Endothelial cell of umbilical vein (primary cell): ENCODE measurements around the gene KRT83. TPM values are rescaled to one million over a fixed set of nuclear protein-coding genes. Genes with fewer than 3 reads are reported as not detected.

Experiments
- BruUV-seq: library from RNA; stranded (reverse); fragments of 400-500 nt; replicated peaks from 2 replicates; lab custom pipeline; 2021; lab: Mats Ljungman, UMichigan
- CTCF ChIA-PET: fragments of 300-600, 350-600 bp; sonication (Branson Sonifier 250); formaldehyde crosslinking; loops from one replicate; lab custom pipeline; 2021; ENCODE audit warnings: antibody characterized with exemption, inconsistent platforms; lab: Charles Lee
- POLR2A ChIA-PET: fragments of 300-600, 350-600 bp; sonication (Branson Sonifier 250); formaldehyde crosslinking; loops from one replicate; lab custom pipeline; 2021; ENCODE audit warnings: antibody characterized with exemption, inconsistent platforms; lab: Charles Lee
- DNase-seq: peaks from one replicate; pipeline ENCODE4 v3.0.0-alpha.2; 2011; ENCODE audit warnings: low read depth, low spot score
- FAIRE-seq: peaks from 2 replicates; lab custom pipeline; 2011; peaks lifted over from hg19 to GRCh38; lab: Jason Lieb, UNC
- H2AFZ ChIP-seq: 2 replicates; pipeline ENCODE4 v1.6.0; 2012; ENCODE audit warnings: low read depth, low read length, control low read depth, inconsistent platforms
- H3K27ac ChIP-seq: 2 replicates; pipeline ENCODE4 v1.5.1; 2011; ENCODE audit warnings: low read depth, mild to moderate bottlenecking, control low read depth, low read length, moderate library complexity; ENCODE audit not compliant: insufficient read depth
- H3K27me3 ChIP-seq, 2 experiments: 2 replicates each; pipeline versions ENCODE4 v1.6.0 to v1.6.1; 2011; ENCODE audit warnings: low read length in 2 of 2, mixed read lengths in 1 of 2; ENCODE audit not compliant: control insufficient read depth in 2 of 2, insufficient read depth in 2 of 2
- H3K36me3 ChIP-seq, 2 experiments: 2 replicates in 1 of 2; 3 replicates in 1 of 2; pipeline ENCODE4 v1.5.1; 2011; ENCODE audit warnings: low read length in 2 of 2, mild to moderate bottlenecking in 1 of 2, moderate library complexity in 1 of 2; ENCODE audit not compliant: control insufficient read depth in 2 of 2, insufficient read depth in 2 of 2; ENCODE audit errors: extremely low read depth in 1 of 2
- H3K4me1 ChIP-seq: 3 replicates; pipeline ENCODE4 v1.5.1; 2011; ENCODE audit warnings: mild to moderate bottlenecking, low read length; ENCODE audit not compliant: control insufficient read depth, insufficient read depth; ENCODE audit errors: extremely low read depth
- H3K4me2 ChIP-seq: 2 replicates; pipeline ENCODE4 v1.6.1; 2011; ENCODE audit warnings: low read length, control low read depth, mixed read lengths; ENCODE audit not compliant: insufficient read depth
- H3K4me3 ChIP-seq, 3 experiments: fragments of 200-600 bp in 1 of 3; sonication (generic), shearing (Covaris generic) in 1 of 3; replicated peaks in 1 of 3; 2 replicates each; pipeline ENCODE4 v1.5.1; 2011 to 2016; ENCODE audit warnings: control low read depth in 3 of 3, low read length in 3 of 3, mild to moderate bottlenecking in 2 of 3, inconsistent platforms in 1 of 3, low read depth in 1 of 3, moderate library complexity in 1 of 3; ENCODE audit not compliant: insufficient read depth in 1 of 3
- H3K79me2 ChIP-seq: 2 replicates; pipeline ENCODE4 v1.6.0; 2012; ENCODE audit warnings: low read length, inconsistent platforms; ENCODE audit not compliant: control insufficient read depth, insufficient read depth
- H3K9ac ChIP-seq: replicated peaks from 2 replicates; pipeline ENCODE3; 2011; ENCODE audit warnings: low read length, control low read depth; ENCODE audit not compliant: insufficient read depth; ENCODE audit errors: extremely low read depth
- H3K9me1 ChIP-seq: replicated peaks from 3 replicates; pipeline ENCODE4 v1.6.0; 2011; ENCODE audit warnings: mild to moderate bottlenecking, low read length; ENCODE audit not compliant: control insufficient read depth, insufficient read depth; ENCODE audit errors: extremely low read depth
- H3K9me3 ChIP-seq: replicated peaks from 2 replicates; pipeline ENCODE4 v1.5.1; 2012; ENCODE audit warnings: low read length, inconsistent platforms; ENCODE audit not compliant: control insufficient read depth, insufficient read depth
- H4K20me1 ChIP-seq: replicated peaks from 2 replicates; pipeline ENCODE3; 2011; ENCODE audit warnings: mild to moderate bottlenecking, low read length; ENCODE audit not compliant: control insufficient read depth, insufficient read depth; ENCODE audit errors: extremely low read depth
- EZH2 ChIP-seq: IDR thresholded peaks from 2 replicates; pipeline ENCODE4 v1.6.1; 2012; ENCODE audit warnings: borderline replicate concordance, low read depth, mild to moderate bottlenecking, moderate library complexity, low read length, inconsistent platforms; ENCODE audit not compliant: severe bottlenecking
- FOS ChIP-seq: IDR thresholded peaks from 2 replicates; pipeline ENCODE4 v1.6.1; 2011; ENCODE audit warnings: mild to moderate bottlenecking, low read length, moderate library complexity, borderline replicate concordance; ENCODE audit not compliant: insufficient read depth
- GATA2 ChIP-seq: IDR thresholded peaks from 2 replicates; pipeline ENCODE4 v1.7.0; 2011; ENCODE audit warnings: low read depth, mild to moderate bottlenecking, moderate library complexity, mixed read lengths, low read length; ENCODE audit not compliant: insufficient read length, insufficient read depth
- JUN ChIP-seq: IDR thresholded peaks from 2 replicates; pipeline ENCODE4 v1.6.1; 2011; ENCODE audit warnings: borderline replicate concordance, low read depth; ENCODE audit not compliant: insufficient read length, insufficient read depth
- MYC ChIP-seq: IDR thresholded peaks from one replicate; pipeline ENCODE4 v1.6.1; 2011; ENCODE audit warnings: mild to moderate bottlenecking, low read depth, low read length
- POLR2A ChIP-seq: IDR thresholded peaks from 2 replicates; pipeline ENCODE4 v1.6.1; 2012; ENCODE audit warnings: low read depth, mild to moderate bottlenecking, control low read depth, low read length
- POLR2AphosphoS5 ChIP-seq: IDR thresholded peaks from 2 replicates; pipeline ENCODE4 v1.6.1; 2012; ENCODE audit warnings: low read depth, mild to moderate bottlenecking, control low read depth, low read length, moderate library complexity; ENCODE audit not compliant: insufficient read depth
- dilution Hi-C: fragments of 300-500 bp; cut with MboI; formaldehyde crosslinking; loops from one replicate; pipeline ENCODE4 v1.15.0; 2019; ENCODE audit warnings: low sequenced_read_pairs; ENCODE audit not compliant: extremely low pct_ligation_motif_present
- intact Hi-C: fragments of 100-400 bp; cut with micrococcal nuclease; formaldehyde crosslinking; loops from one replicate; pipeline ENCODE4 v1.10.0; 2022
- polyA plus RNA-seq, 4 experiments: library from polyadenylated mRNA; depleted of rRNA in 3 of 4; stranded (reverse) in 3 of 4; unstranded in 1 of 4; fragments of >200 nt; gene quantifications; 2 replicates each; pipeline versions ENCODE4 v1.2.1 to v1.2.3, GENCODE V29; 2011 to 2012; ENCODE audit warnings: missing spikeins in 1 of 4
- total RNA-seq: library from RNA; stranded (reverse); gene quantifications from 2 replicates; pipeline ENCODE4 v1.2.3, GENCODE V29; 2021
- TF ChIP-seq, protein P1 (sequence below): IDR thresholded peaks from 2 replicates; pipeline ENCODE4 v1.6.1; 2011; ENCODE audit not compliant: insufficient read depth, insufficient read length
- TF ChIP-seq, protein P2 (sequence below), 2 donors: IDR thresholded peaks; 1 replicate in 1 of 2; 2 replicates in 1 of 2; pipeline ENCODE4 v1.5.1; 2011; ENCODE audit warnings: low read length in 2 of 2, mild to moderate bottlenecking in 2 of 2, moderate library complexity in 2 of 2, control low read depth in 1 of 2, inconsistent platforms in 1 of 2, low read depth in 1 of 2; ENCODE audit not compliant: insufficient read depth in 1 of 2; ENCODE audit errors: extremely low read depth in 1 of 2

Gene KRT83
- total and polyA plus RNA-seq, 2 donors (not counting 3 experiments of a cell fraction or from before 2014, with no cell fraction given) = not detected

DNA sequence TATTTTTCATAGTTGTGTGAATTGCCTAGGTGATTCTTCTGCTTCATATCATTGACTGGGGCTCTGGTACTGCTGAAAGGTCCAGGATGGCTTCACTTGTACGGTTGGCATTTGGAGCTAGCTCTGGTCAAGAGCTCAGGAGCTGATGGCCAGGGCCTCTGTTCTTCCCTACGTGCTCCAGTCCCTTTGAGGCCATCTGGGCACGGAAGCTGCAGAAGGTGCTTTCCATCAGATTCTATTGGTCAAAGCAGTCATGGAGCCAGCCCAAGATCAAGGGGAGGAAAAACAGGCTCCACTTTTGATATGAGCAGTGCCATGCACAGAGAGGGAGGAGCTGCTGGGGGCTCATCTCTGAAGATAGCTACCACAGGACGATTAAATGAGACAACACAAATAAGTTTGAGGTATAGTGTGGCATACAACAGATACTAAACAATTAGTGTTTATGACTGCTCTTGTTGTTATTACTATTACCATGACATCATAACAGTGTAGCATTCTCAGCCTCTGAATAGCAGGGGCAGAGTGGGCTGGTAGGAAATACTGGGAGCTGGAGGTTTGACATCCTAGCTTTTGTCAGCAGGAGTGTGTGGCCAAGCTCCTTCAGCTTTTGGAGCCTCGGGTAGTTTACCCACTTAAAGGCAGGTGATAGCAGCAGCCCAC lies 10.4 kb downstream of the KRT83 start:
- TF ChIP-seq POLR2A (no peak), GATA2 (no peak), EZH2 (no peak), POLR2AphosphoS5 (no peak), FOS (no peak), JUN (no peak), MYC (no peak)
- TF ChIP-seq, protein P1, sequence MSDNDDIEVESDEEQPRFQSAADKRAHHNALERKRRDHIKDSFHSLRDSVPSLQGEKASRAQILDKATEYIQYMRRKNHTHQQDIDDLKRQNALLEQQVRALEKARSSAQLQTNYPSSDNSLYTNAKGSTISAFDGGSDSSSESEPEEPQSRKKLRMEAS = no peak
- TF ChIP-seq, protein P2, sequence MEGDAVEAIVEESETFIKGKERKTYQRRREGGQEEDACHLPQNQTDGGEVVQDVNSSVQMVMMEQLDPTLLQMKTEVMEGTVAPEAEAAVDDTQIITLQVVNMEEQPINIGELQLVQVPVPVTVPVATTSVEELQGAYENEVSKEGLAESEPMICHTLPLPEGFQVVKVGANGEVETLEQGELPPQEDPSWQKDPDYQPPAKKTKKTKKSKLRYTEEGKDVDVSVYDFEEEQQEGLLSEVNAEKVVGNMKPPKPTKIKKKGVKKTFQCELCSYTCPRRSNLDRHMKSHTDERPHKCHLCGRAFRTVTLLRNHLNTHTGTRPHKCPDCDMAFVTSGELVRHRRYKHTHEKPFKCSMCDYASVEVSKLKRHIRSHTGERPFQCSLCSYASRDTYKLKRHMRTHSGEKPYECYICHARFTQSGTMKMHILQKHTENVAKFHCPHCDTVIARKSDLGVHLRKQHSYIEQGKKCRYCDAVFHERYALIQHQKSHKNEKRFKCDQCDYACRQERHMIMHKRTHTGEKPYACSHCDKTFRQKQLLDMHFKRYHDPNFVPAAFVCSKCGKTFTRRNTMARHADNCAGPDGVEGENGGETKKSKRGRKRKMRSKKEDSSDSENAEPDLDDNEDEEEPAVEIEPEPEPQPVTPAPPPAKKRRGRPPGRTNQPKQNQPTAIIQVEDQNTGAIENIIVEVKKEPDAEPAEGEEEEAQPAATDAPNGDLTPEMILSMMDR (IDR thresholded peaks at IDR 0.05; ENCODE audit: extremely low read depth in 1 of 2, insufficient read depth in 1 of 2, low read depth in 1 of 2, low read length in 2 of 2) = no peak
- no peak overlapping the region for H2AFZ ChIP-seq

More for the DNA sequence above, 10.4 kb downstream of the KRT83 start:
- intact Hi-C loops (no loop called here), dilution Hi-C loops (no loop called here)
- Histone ChIP-seq H3K4me3 (no peak overlapping the region), H4K20me1 (no peaks in the 10 kb centered on the region), H3K4me2 (no peak overlapping the region), H3K9ac (no peak overlapping the region), H3K4me1 (no peaks in the 10 kb centered on the region), H3K36me3 (no peaks in the 10 kb centered on the region), H3K9me3 (no peaks in the 10 kb centered on the region), H3K9me1 (no peaks in the 10 kb centered on the region), H3K27me3 (peaks cover 65% of the 10 kb centered on the region in 2 experiments), H3K79me2 (no peaks in the 10 kb centered on the region), H3K27ac (no peak overlapping the region)
- DNase-seq = no peak
- FAIRE-seq = no peak
- CTCF ChIA-PET = interaction anchor here (0.7 to 3.7 kb wide), 11 partner anchors 8 to 555 kb away, joined by 3 to 32 read pairs (median 4); no protein-coding TSS in a partner anchor
- POLR2A ChIA-PET = interaction anchor here (0.6 kb wide), 1 partner anchor 8 kb away, joined by 5 read pairs; no protein-coding TSS in a partner anchor
- BruUV-seq = no TSS peak
